ENCODE data around the gene ATP6V0A1.
"Not testable (repeated sequence)": the region's sequence is repeated elsewhere in the genome, so short reads cannot be mapped to it uniquely, and the experiment has no call there.

ATP6V0A1 gene

GRCh38 chr17:42519546-42520491 is 61.1 kb downstream of the ATP6V0A1 start:
- peak; percentile 88 for DNase-seq (ENCODE audit: low spot score)

GRCh38 chr17:42520540-42520951 is 61.9 kb downstream of the ATP6V0A1 start:
- no peak for DNase-seq (ENCODE audit: low spot score)

GRCh38 chr17:42521036-42521435 is 62.4 kb downstream of the ATP6V0A1 start:
- DNase-seq (ENCODE audit: low spot score): no peak

GRCh38 chr17:42521666-42522262 is 63.1 kb downstream of the ATP6V0A1 start:
- DNase-seq (ENCODE audit: low spot score): no peak

- no peak for DNase-seq (ENCODE audit: low spot score)
These were observed 63.6 kb downstream of the ATP6V0A1 start for GRCh38 chr17:42522263-42522790.

- no peak for DNase-seq (ENCODE audit: low spot score)
These were observed 64.2 kb downstream of the ATP6V0A1 start for GRCh38 chr17:42522798-42523278.

- DNase-seq (ENCODE audit: low spot score): peak; percentile 71
These were observed 66.5 kb downstream of the ATP6V0A1 start for GRCh38 chr17:42525221-42525620.

- DNase-seq (ENCODE audit: low spot score): peak; percentile 55
These were observed 67.4 kb downstream of the ATP6V0A1 start for GRCh38 chr17:42526031-42526444.

GRCh38 chr17:42527932-42528331 is 69.3 kb downstream of the ATP6V0A1 start:
- no peak for DNase-seq (ENCODE audit: low spot score)

GRCh38 chr17:42529061-42529460 is 70.4 kb downstream of the ATP6V0A1 start:
- no peak for DNase-seq (ENCODE audit: low spot score)

GRCh38 chr17:42530952-42531454 is 72.3 kb downstream of the ATP6V0A1 start:
- DNase-seq (ENCODE audit: low spot score): no peak

- DNase-seq (ENCODE audit: low spot score): peak; percentile 73
These were observed 73.0 kb downstream of the ATP6V0A1 start for GRCh38 chr17:42531455-42532354.

GRCh38 chr17:42535155-42536047 is 76.7 kb downstream of the ATP6V0A1 start:
- DNase-seq (ENCODE audit: low spot score): no peak

GRCh38 chr17:42536048-42536371 is 77.3 kb downstream of the ATP6V0A1 start, which contains the start of gene NAGLU:
Gene NAGLU (plus strand): TSS chr17:42536241. CDS start chr17:42536273, 32 bp downstream.
- DNase-seq (ENCODE audit: low spot score): peak; percentile 99

- peak; percentile 95 for DNase-seq (ENCODE audit: low spot score)
These were observed 77.9 kb downstream of the ATP6V0A1 start for GRCh38 chr17:42536372-42537155.

- no peak for DNase-seq (ENCODE audit: low spot score)
These were observed 78.6 kb downstream of the ATP6V0A1 start for GRCh38 chr17:42537156-42537805.

GRCh38 chr17:42537826-42538451 is 79.3 kb downstream of the ATP6V0A1 start:
- no peak for DNase-seq (ENCODE audit: low spot score)

GRCh38 chr17:42538482-42538881 is 79.8 kb downstream of the ATP6V0A1 start:
- no peak for DNase-seq (ENCODE audit: low spot score)

GRCh38 chr17:42540558-42540957 is 81.9 kb downstream of the ATP6V0A1 start:
- DNase-seq (ENCODE audit: low spot score): not testable (repeated sequence)
